K562 (cell line): ENCODE data around the gene HNRNPF. TPM values are rescaled to one million over a fixed set of nuclear protein-coding genes. Genes with fewer than 3 reads are reported as not detected.

Experiments
- CHD4 ChIP-seq: fragments of 200-600 bp; sonication (generic); IDR thresholded peaks from 3 replicates; pipeline ENCODE4 v1.6.1; 2012; ENCODE audit warnings: low read depth, mild to moderate bottlenecking, mixed read lengths, low read length, inconsistent platforms; ENCODE audit not compliant: insufficient read depth, insufficient replicate concordance, poor library complexity, severe bottlenecking
- CHD7 ChIP-seq: fragments of 200-600 bp; sonication (generic); IDR thresholded peaks from one replicate; pipeline ENCODE4 v1.6.1; 2012; ENCODE audit warnings: mild to moderate bottlenecking, low read depth, low read length, inconsistent platforms
- FOS ChIP-seq: IDR thresholded peaks from 3 replicates; pipeline ENCODE4 v1.6.1; 2011; ENCODE audit not compliant: insufficient read length; ENCODE audit errors: extremely low read depth
- NFE2L1 ChIP-seq: fragments of 450-650 bp; IDR thresholded peaks from 2 replicates; pipeline ENCODE4 v1.6.1; 2016; ENCODE audit warnings: missing genetic modification characterization, low read depth, mild to moderate bottlenecking, missing compliant biosample characterization, moderate library complexity, borderline replicate concordance
- POLR2A ChIP-seq: fragments of 450-650 bp; conservative IDR thresholded peaks from 2 replicates; pipeline ENCODE4 v1.6.1; 2016
- PRDM10 ChIP-seq: fragments of 450-650 bp; IDR thresholded peaks from 2 replicates; pipeline ENCODE4 v1.6.1; 2018; ENCODE audit not compliant: partially characterized antibody
- ZC3H11A ChIP-seq: IDR thresholded peaks from 2 replicates; pipeline ENCODE4 v1.6.1; 2012; ENCODE audit warnings: low read depth, low read length, improper control_type of control experiment
- ZFP91 ChIP-seq: sonication (generic); formaldehyde crosslinking; IDR thresholded peaks from 2 replicates; pipeline ENCODE4 v1.8.0; 2022; ENCODE audit warnings: mild to moderate bottlenecking, missing genetic modification reagents
- ZNF431 ChIP-seq: sonication (generic); formaldehyde crosslinking; IDR thresholded peaks from 2 replicates; pipeline ENCODE4 v1.8.0; 2022; ENCODE audit warnings: mild to moderate bottlenecking, missing genetic modification reagents
- ZNF57 ChIP-seq: fragments of 450-650 bp; formaldehyde crosslinking; IDR thresholded peaks from 2 replicates; pipeline ENCODE4 v1.4.0; 2020; ENCODE audit warnings: mild to moderate bottlenecking, moderate library complexity
- ZNF707 ChIP-seq: fragments of 250-450 bp; sonication (Bioruptor Pico); conservative IDR thresholded peaks from 2 replicates; pipeline ENCODE4 v1.8.0; 2022; ENCODE audit warnings: inconsistent platforms, mild to moderate bottlenecking, moderate library complexity
- polyA plus RNA-seq, 8 experiments: library from polyadenylated mRNA; depleted of rRNA in 4 of 8; stranded (reverse) in 5 of 8; unstranded in 3 of 8; fragments of >200 nt; fragmentation: Nextera tagmentation in 2 of 8; fragmentation: Illumina TruSeq in 1 of 8; extraction: Ambion mirVana in 2 of 8; extraction: Trizol in 1 of 8; gene quantifications; 2 replicates each; pipeline versions ENCODE4 v1.2.1 to v1.2.3, GENCODE V29; 2011 to 2014; ENCODE audit warnings: inconsistent platforms in 1 of 8, missing spikeins in 1 of 8
- total RNA-seq, 7 experiments: library from RNA; depleted of rRNA in 6 of 7; stranded (reverse); fragments of >200 nt in 6 of 7; fragmentation: Illumina TruSeq in 2 of 7; extraction: Trizol in 2 of 7; gene quantifications; 2 replicates each; pipeline versions ENCODE4 v1.2.1 to v1.2.3, GENCODE V29; 2011 to 2021; ENCODE audit warnings: low replicate concordance in 1 of 7

Gene HNRNPF
- total and polyA plus RNA-seq, 9 of the 15 experiments (the other 6 are each of a cell fraction or from before 2014, with no cell fraction given) = 192 to 489 (median 416) TPM

- TF ChIP-seq CHD7 (no peak), ZNF707 (CRISPR knock-in tag) (no peak), ZNF431 (CRISPR knock-in tag) (no peak), ZFP91 (CRISPR knock-in tag) (no peak), NFE2L1 (tag) (no peak), CHD4 (no peak), POLR2A (no peak), ZC3H11A (no peak), ZNF57 (no peak), FOS (no peak), PRDM10 (no peak)
Measured at GRCh38 chr10:43380610-43381222, 28.3 kb downstream of the HNRNPF start (continued).
